Measurements from ENCODE around the gene SEMA5B. TPM values are rescaled to one million over a fixed set of nuclear protein-coding genes. Genes with fewer than 3 reads are reported as not detected.
A peak's percentile ranks its signal among the peaks of the same experiment; 100 is the strongest.

Gene SEMA5B
- total RNA-seq, 1 experiment from 2014 or later = 9.4 TPM

GRCh38 chr3:122952520-122952919, 75.0 kb downstream of the SEMA5B start:
- H2BK15ac ChIP-seq (ENCODE audit: low read depth, low read length) = no peak overlapping the region
- no peak overlapping the region for H3K4me2 ChIP-seq (ENCODE audit: insufficient read depth, insufficient read length, low read length)
- no peak overlapping the region for H2BK120ac ChIP-seq (ENCODE audit: low read depth, low read length, poor library complexity, severe bottlenecking)
- Mint-ChIP-seq H3K27me3 (ENCODE audit: low read depth) (no peaks in the 10 kb centered on the region; the same call in 1 of the 2 replicates), H3K27ac (no peak overlapping the region), H3K36me3 (ENCODE audit: insufficient read depth in 1 of 3, low read depth in 3 of 3) (peaks cover 0 to 9% (median 0%) of the 10 kb centered on the region in 3 experiments; a peak in 4 of 7 replicates), H3K4me1 (peaks cover 31 to 44% of the 10 kb centered on the region in 2 experiments), H3K4me3 (no peak overlapping the region; a peak in 1 of 5 replicates), H3K9me3 (no peaks in the 10 kb centered on the region)
- H3K23ac ChIP-seq (ENCODE audit: insufficient read length, low read depth, low read length) = no peak overlapping the region
- H3K23me2 ChIP-seq (ENCODE audit: insufficient read length, low read depth, low read length, poor library complexity, severe bottlenecking) = no peaks in the 10 kb centered on the region
- no peak overlapping the region for H2BK20ac ChIP-seq (ENCODE audit: low read depth, low read length, poor library complexity, severe bottlenecking)
- H4K8ac ChIP-seq (replicated peaks; ENCODE audit: insufficient read length, low read depth, low read length) = no peak overlapping the region
- no peak overlapping the region for H2BK12ac ChIP-seq (ENCODE audit: insufficient read length, low read depth, low read length)
- no peak overlapping the region for H3K9ac ChIP-seq (ENCODE audit: extremely low read depth, insufficient read length, low read length)
- no peaks in the 10 kb centered on the region for H3K79me1 ChIP-seq (ENCODE audit: insufficient read depth, low read depth, low read length, poor library complexity, severe bottlenecking)
- no peak overlapping the region for H2BK5ac ChIP-seq (ENCODE audit: insufficient read length, low read length)
- H2AFZ ChIP-seq (ENCODE audit: low read length) = no peak overlapping the region
- H3T11ph ChIP-seq (ENCODE audit: low read length) = no peak overlapping the region
- no peak overlapping the region for H3K14ac ChIP-seq (ENCODE audit: insufficient read depth, low read length)
- H3K4me1 ChIP-seq (ENCODE audit: insufficient read depth, low read length) = peaks cover 3% of the 10 kb centered on the region; the same call in 1 of the 2 replicates
- H3K56ac ChIP-seq (ENCODE audit: insufficient read length, low read depth, low read length) = no peak overlapping the region
- H4K5ac ChIP-seq (ENCODE audit: insufficient read length, low read depth, low read length) = no peak overlapping the region
- no peak overlapping the region for H4K91ac ChIP-seq (ENCODE audit: insufficient read length, low read depth, low read length)
- no peaks in the 10 kb centered on the region for H4K20me1 ChIP-seq (ENCODE audit: control insufficient read depth, insufficient read depth, insufficient read length)
- no peak overlapping the region for H2AK5ac ChIP-seq (ENCODE audit: insufficient read length, low read length)
- no peaks in the 10 kb centered on the region for H3K27me3 ChIP-seq (ENCODE audit: insufficient read depth, low read length)
- H3K4ac ChIP-seq (ENCODE audit: low read depth, low read length) = no peak overlapping the region
- TF ChIP-seq, protein P1, sequence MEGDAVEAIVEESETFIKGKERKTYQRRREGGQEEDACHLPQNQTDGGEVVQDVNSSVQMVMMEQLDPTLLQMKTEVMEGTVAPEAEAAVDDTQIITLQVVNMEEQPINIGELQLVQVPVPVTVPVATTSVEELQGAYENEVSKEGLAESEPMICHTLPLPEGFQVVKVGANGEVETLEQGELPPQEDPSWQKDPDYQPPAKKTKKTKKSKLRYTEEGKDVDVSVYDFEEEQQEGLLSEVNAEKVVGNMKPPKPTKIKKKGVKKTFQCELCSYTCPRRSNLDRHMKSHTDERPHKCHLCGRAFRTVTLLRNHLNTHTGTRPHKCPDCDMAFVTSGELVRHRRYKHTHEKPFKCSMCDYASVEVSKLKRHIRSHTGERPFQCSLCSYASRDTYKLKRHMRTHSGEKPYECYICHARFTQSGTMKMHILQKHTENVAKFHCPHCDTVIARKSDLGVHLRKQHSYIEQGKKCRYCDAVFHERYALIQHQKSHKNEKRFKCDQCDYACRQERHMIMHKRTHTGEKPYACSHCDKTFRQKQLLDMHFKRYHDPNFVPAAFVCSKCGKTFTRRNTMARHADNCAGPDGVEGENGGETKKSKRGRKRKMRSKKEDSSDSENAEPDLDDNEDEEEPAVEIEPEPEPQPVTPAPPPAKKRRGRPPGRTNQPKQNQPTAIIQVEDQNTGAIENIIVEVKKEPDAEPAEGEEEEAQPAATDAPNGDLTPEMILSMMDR (conservative IDR thresholded peaks at IDR 0.05) = peak; percentile 42; the same call in 2 of the 3 replicates
- DNase-seq = peak; percentile 59
- H3K9me3 ChIP-seq (ENCODE audit: control insufficient read depth, low read depth, low read length) = no peaks in the 10 kb centered on the region
- no peak overlapping the region for H3K27ac ChIP-seq (ENCODE audit: insufficient read length, low read depth, low read length)
- no CpG with 5 or more reads among the region's 3 CpGs for WGBS (ENCODE audit: extremely low coverage, insufficient read length, low lambda C conversion rate)
- no peaks in the 10 kb centered on the region for H3K79me2 ChIP-seq (ENCODE audit: insufficient read depth, low read length)
- no peak overlapping the region for H3K18ac ChIP-seq (ENCODE audit: insufficient read length, low read depth, low read length)

Measured in H9 (cell line).